ENCODE data around the gene PTPN5. TPM values are rescaled to one million over a fixed set of nuclear protein-coding genes. Genes with fewer than 3 reads are reported as not detected.
A peak's percentile ranks its signal among the peaks of the same experiment; 100 is the strongest.

Gene PTPN5
- total RNA-seq, 2 experiments from 2014 or later: not detected

GRCh38 chr11:18731949-18732821 is 59.4 kb downstream of the PTPN5 start:
- H3K4me3 Mint-ChIP-seq: no peak overlapping the region
- DNase-seq: peak; percentile 79
- intact Hi-C loops (cut with micrococcal nuclease): loop anchor here (1.0 kb wide), 4 partner anchors 32 to 617 kb away; no protein-coding TSS in a partner anchor
- no peaks in the 10 kb centered on the region for H3K36me3 Mint-ChIP-seq (ENCODE audit: low read depth)
- H3K27ac Mint-ChIP-seq: no peak overlapping the region
- CTCF ChIA-PET: interaction anchor here (0.5 to 5.2 kb wide), 24 partner anchors 8 to 617 kb away, joined by 3 to 52 read pairs (median 5); no protein-coding TSS in a partner anchor
- H3K9me3 Mint-ChIP-seq: no peaks in the 10 kb centered on the region
- no peaks in the 10 kb centered on the region for H3K27me3 Mint-ChIP-seq (ENCODE audit: low read depth)
- H3K4me1 Mint-ChIP-seq (ENCODE audit: low read depth): peaks cover 3% of the 10 kb centered on the region

DNA sequence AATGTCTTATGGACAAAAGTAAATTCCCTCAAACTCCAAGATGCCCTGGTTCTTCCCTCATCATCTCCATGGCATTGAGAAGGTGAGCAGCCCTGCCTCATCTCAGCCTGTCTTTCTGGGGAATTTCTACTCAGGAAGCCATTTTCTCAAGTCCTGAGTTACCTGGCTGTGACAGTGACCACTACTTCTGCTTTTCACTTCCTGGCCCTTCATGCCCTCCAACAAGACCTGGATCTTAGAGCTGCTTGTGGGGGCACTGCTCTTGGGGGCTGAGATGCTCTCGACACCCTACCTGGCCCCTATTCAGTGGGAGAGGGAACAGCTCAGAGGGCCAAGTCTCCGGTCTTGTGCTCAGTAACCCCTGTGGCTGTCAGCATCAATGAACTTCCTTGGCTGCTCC is 60.2 kb downstream of the PTPN5 start:
- CTCF ChIA-PET: interaction anchor here (0.6 to 5.2 kb wide), 30 partner anchors 8 to 616 kb away, joined by 3 to 52 read pairs (median 4); no protein-coding TSS in a partner anchor
- H3K9me3 Mint-ChIP-seq: no peaks in the 10 kb centered on the region
- no peaks in the 10 kb centered on the region for H3K27me3 Mint-ChIP-seq (ENCODE audit: low read depth)
- peaks cover 3% of the 10 kb centered on the region for H3K4me1 Mint-ChIP-seq (ENCODE audit: low read depth)
- intact Hi-C loops (cut with micrococcal nuclease): no loop called here
- H3K36me3 Mint-ChIP-seq (ENCODE audit: low read depth): no peaks in the 10 kb centered on the region
- no peak overlapping the region for H3K4me3 Mint-ChIP-seq
- H3K27ac Mint-ChIP-seq: no peak overlapping the region
- no peak for DNase-seq

DNA sequence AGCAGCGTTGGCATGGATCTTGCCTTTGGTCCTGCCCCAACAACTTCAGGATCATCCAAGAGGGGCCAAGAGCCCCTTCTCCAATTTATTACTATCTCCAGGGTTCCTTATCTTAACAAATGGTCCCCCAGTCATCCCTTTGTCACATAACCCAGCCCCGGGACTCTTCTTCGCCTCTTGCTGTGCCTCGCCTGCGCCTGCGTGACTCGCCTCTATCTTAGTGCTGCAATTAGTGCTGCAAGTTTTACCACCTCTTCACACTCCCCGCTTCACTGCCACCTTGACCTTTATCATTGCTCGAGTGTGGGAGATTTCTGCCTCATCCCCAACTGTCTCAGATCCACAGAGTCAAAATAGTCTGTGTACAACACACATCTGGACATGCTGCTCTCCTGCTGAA is 61.6 kb downstream of the PTPN5 start:
- intact Hi-C loops (cut with micrococcal nuclease): no loop called here

DNA sequence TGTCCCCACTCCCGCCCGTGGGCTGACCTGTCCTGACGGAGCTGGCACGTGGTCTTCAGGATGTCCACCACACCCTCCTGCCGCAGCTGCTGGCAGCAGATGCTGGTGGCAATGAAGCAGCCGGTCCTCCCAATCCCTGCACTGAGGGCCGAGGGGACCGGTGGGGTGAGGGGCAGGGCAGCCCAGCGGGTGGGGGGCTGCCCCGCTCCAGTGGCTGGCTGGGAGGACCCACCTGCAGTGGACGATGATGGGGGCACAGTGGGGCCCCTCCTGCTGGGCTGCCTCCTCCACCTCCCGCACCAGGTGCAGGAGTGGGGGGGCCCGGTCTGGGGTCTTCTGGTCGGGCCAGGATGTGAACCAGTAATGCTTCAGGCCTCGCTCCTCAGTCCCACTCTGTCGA is 62.2 kb downstream of the PTPN5 start:
- no peak overlapping the region for H3K27ac Mint-ChIP-seq
- H3K4me3 Mint-ChIP-seq: no peak overlapping the region
- DNase-seq: no peak
- CTCF ChIA-PET: interaction anchor here (0.5 to 2.7 kb wide), 7 partner anchors 9 to 486 kb away, joined by 3 to 11 read pairs (median 4); no protein-coding TSS in a partner anchor
- peaks cover 3% of the 10 kb centered on the region for H3K4me1 Mint-ChIP-seq (ENCODE audit: low read depth)
- H3K36me3 Mint-ChIP-seq (ENCODE audit: low read depth): no peaks in the 10 kb centered on the region
- H3K27me3 Mint-ChIP-seq (ENCODE audit: low read depth): no peaks in the 10 kb centered on the region
- intact Hi-C loops (cut with micrococcal nuclease): no loop called here
- H3K9me3 Mint-ChIP-seq: no peaks in the 10 kb centered on the region

More for the DNA sequence above, 61.6 kb downstream of the PTPN5 start:
- Mint-ChIP-seq H3K27me3 (ENCODE audit: low read depth) (no peaks in the 10 kb centered on the region), H3K4me1 (ENCODE audit: low read depth) (peaks cover 3% of the 10 kb centered on the region), H3K9me3 (no peaks in the 10 kb centered on the region), H3K4me3 (no peak overlapping the region), H3K27ac (no peak overlapping the region), H3K36me3 (ENCODE audit: low read depth) (no peaks in the 10 kb centered on the region)
- CTCF ChIA-PET: interaction anchor here (0.7 to 5.2 kb wide), 6 partner anchors 7 to 615 kb away, joined by 3 to 52 read pairs (median 6); no protein-coding TSS in a partner anchor
- DNase-seq: no peak

- no peaks in the 10 kb centered on the region for H3K27me3 Mint-ChIP-seq (ENCODE audit: low read depth)
- H3K27ac Mint-ChIP-seq: no peak overlapping the region
- no peak overlapping the region for H3K4me3 Mint-ChIP-seq
- CTCF ChIA-PET: interaction anchor here (0.7 to 2.7 kb wide), 17 partner anchors 8 to 613 kb away, joined by 3 to 12 read pairs (median 4); no protein-coding TSS in a partner anchor
- intact Hi-C loops (cut with micrococcal nuclease): no loop called here
- no peaks in the 10 kb centered on the region for H3K36me3 Mint-ChIP-seq (ENCODE audit: low read depth)
- DNase-seq: no peak
- H3K4me1 Mint-ChIP-seq (ENCODE audit: low read depth): peaks cover 3% of the 10 kb centered on the region
- no peaks in the 10 kb centered on the region for H3K9me3 Mint-ChIP-seq
These were observed 62.9 kb downstream of the PTPN5 start for GRCh38 chr11:18728658-18729057.

- no peak overlapping the region for H3K4me3 Mint-ChIP-seq
- H3K27me3 Mint-ChIP-seq (ENCODE audit: low read depth): no peaks in the 10 kb centered on the region
- H3K4me1 Mint-ChIP-seq (ENCODE audit: low read depth): peaks cover 3% of the 10 kb centered on the region
- CTCF ChIA-PET: interaction anchor here (0.6 to 2.7 kb wide), 22 partner anchors 9 to 1339 kb away, joined by 3 to 12 read pairs (median 4); partner anchors contain the start of genes KCNJ11 and TMEM86A
- intact Hi-C loops (cut with micrococcal nuclease): no loop called here
- H3K9me3 Mint-ChIP-seq: no peaks in the 10 kb centered on the region
- no peak overlapping the region for H3K27ac Mint-ChIP-seq
- peak; percentile 63 for DNase-seq
- no peaks in the 10 kb centered on the region for H3K36me3 Mint-ChIP-seq (ENCODE audit: low read depth)
These were observed 63.9 kb downstream of the PTPN5 start for GRCh38 chr11:18727479-18728236.

DNA sequence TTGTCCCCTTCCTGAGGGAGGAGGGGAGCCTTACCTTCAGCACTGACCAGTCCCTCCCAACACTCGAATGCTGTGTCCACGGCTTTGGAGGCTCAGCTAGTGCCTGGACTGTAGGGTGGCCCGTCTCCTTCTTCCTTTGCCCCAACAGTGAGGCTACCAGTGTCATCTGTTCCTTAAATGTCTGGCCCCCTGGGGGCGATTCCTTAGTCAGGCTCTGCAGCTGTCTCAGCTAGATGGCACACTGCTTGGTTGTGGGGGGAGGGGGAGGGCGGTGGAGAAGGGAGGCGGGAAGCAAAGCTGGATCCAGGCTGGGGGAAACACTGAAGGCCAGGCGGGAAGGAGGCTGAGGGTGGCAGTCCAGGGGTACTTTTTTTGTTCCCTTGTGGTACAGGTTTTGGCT is 65.6 kb downstream of the PTPN5 start, which contains the start of gene IGSF22:
Gene IGSF22, minus strand, starts transcription at position 149 of the 400 bp plus-strand sequence. CDS start 1,952 bp downstream, outside the sequence.
- H3K4me1 Mint-ChIP-seq (ENCODE audit: low read depth): peaks cover 5% of the 10 kb centered on the region
- no peak for DNase-seq
- H3K27ac Mint-ChIP-seq: no peak within 1 kb of the TSS
- no peaks in the 10 kb centered on the region for H3K36me3 Mint-ChIP-seq (ENCODE audit: low read depth)
- no peaks in the 10 kb centered on the region for H3K9me3 Mint-ChIP-seq
- CTCF ChIA-PET: interaction anchor here (0.6 to 4.8 kb wide), 2 partner anchors 6 to 98 kb away, joined by 3 to 52 read pairs; no protein-coding TSS in a partner anchor
- no peak within 1 kb of the TSS for H3K4me3 Mint-ChIP-seq
- intact Hi-C loops (cut with micrococcal nuclease): no loop called here
- H3K27me3 Mint-ChIP-seq (ENCODE audit: low read depth): no peaks in the 10 kb centered on the region

DNA sequence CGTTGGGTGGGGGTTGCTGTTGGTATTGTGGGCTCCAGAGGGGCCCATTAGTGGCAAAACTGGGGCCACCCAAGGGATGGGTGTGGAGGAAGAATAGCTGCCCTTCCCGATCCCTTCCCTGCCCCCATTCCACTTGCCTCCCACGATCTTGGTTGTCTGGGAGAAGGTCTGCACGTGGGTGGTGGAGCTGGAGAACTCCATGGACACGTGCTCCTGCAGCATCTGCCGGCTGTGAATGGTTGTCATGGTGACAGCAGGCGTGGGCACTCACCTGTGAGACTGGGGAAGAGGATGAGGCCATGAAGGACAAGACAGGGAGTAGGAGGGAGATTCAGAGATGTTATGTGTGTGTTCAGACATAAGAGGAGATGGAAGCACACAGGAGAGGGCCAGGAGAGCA is 67.6 kb downstream of the PTPN5 start:
- H3K9me3 Mint-ChIP-seq: no peaks in the 10 kb centered on the region
- intact Hi-C loops (cut with micrococcal nuclease): loop anchor here (5.0 kb wide), 2 partner anchors 332 to 402 kb away; partner anchors contain the start of genes GTF2H1, HPS5 and LDHA

DNA sequence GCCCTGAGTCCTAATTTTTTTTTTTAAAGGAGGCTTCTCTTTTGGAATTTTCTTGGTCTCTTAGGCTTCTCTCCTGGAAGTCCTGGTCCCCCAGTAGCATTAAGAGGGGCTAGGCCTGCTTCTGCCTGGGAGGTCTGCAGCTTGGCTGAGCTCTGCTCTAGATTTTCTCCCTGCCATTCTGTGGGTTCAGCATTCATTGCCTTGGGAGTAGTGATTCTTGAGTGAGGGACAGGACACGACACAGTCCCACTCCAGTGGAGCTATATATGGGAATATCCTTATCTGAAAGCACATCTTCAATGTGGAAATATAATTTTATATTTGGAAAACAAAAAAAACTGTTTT is 69.3 kb downstream of the PTPN5 start:
- Mint-ChIP-seq H3K27me3 (ENCODE audit: low read depth) (no peaks in the 10 kb centered on the region), H3K36me3 (ENCODE audit: low read depth) (no peaks in the 10 kb centered on the region), H3K4me1 (ENCODE audit: low read depth) (peaks cover 2% of the 10 kb centered on the region), H3K4me3 (peak overlapping the region; percentile 78), H3K9me3 (no peaks in the 10 kb centered on the region), H3K27ac (no peak overlapping the region)
- DNase-seq: no peak
- CTCF ChIA-PET: interaction anchor here (0.6 to 4.8 kb wide), 47 partner anchors 9 to 1887 kb away, joined by 3 to 52 read pairs (median 5); partner anchors contain the start of genes SPTY2D1 and TMEM86A
- intact Hi-C loops (cut with micrococcal nuclease): loop anchor here (1.0 to 5.0 kb wide), 3 partner anchors 134 to 400 kb away; partner anchors contain the start of genes GTF2H1, HPS5, LDHA and UEVLD

More for the DNA sequence above, 67.6 kb downstream of the PTPN5 start:
- peaks cover 5% of the 10 kb centered on the region for H3K4me1 Mint-ChIP-seq (ENCODE audit: low read depth)
- H3K27ac Mint-ChIP-seq: no peak overlapping the region
- DNase-seq: no peak
- CTCF ChIA-PET: interaction anchor here (0.5 to 4.8 kb wide), 10 partner anchors 8 to 480 kb away, joined by 3 to 52 read pairs (median 3); no protein-coding TSS in a partner anchor
- no peak overlapping the region for H3K4me3 Mint-ChIP-seq
- H3K36me3 Mint-ChIP-seq (ENCODE audit: low read depth): no peaks in the 10 kb centered on the region
- no peaks in the 10 kb centered on the region for H3K27me3 Mint-ChIP-seq (ENCODE audit: low read depth)

DNA sequence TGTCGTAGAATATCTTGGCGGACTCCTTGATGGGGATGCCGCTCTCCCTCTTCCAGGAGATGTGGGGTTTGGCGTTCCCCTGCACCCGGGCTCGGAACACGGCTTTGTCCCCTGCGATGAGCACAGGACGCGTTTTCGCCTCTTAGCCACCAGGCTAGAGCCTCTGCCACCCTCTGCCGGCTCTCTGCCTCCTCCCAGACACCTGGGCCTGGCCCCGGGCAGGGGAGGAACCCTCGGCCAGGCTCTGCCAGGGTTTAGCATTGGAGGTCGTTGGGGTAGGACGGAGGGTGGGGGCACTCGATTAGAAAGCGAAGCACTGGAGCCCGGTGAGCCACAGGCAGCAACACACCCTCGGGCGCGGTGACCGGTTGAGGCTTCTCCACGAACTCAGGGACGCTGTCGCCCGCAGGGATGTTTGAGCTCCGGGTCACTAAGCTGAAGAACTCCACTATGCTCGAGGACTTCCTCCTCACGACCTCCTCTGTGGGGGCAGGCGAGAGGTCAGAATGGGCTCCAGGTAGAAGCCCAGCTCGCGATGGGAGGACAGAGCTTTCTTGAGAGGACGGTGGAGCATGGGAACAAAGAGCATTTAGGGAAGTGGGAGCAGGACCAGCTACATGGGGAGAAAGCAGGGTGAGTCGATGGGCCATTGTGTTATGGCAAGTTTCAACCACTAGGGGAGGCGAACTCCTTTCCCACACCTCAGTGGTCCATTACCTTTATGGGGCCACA is 69.9 kb downstream of the PTPN5 start:
- peak; percentile 70 for DNase-seq
- CTCF ChIA-PET: interaction anchor here (0.6 to 4.8 kb wide), 54 partner anchors 9 to 1887 kb away, joined by 3 to 52 read pairs (median 4); partner anchors contain the start of genes SPTY2D1 and TMEM86A
- no peak overlapping the region for H3K27ac Mint-ChIP-seq
- no peaks in the 10 kb centered on the region for H3K9me3 Mint-ChIP-seq
- peak overlapping the region; percentile 78 for H3K4me3 Mint-ChIP-seq
- H3K36me3 Mint-ChIP-seq (ENCODE audit: low read depth): no peaks in the 10 kb centered on the region
- H3K27me3 Mint-ChIP-seq (ENCODE audit: low read depth): no peaks in the 10 kb centered on the region
- peaks cover 2% of the 10 kb centered on the region for H3K4me1 Mint-ChIP-seq (ENCODE audit: low read depth)
- intact Hi-C loops (cut with micrococcal nuclease): loop anchor here (1.0 to 5.0 kb wide), 10 partner anchors 23 to 709 kb away; partner anchors contain the start of genes GTF2H1, HPS5, LDHA and SERGEF
